GM23248 (cell line): ENCODE data around the gene FUOM. TPM values are rescaled to one million over a fixed set of nuclear protein-coding genes. Genes with fewer than 3 reads are reported as not detected.
"Not testable (repeated sequence)": the region's sequence is repeated elsewhere in the genome, so short reads cannot be mapped to it uniquely, and the experiment has no call there.

Source experiments
- DNase-seq: peaks from one replicate; pipeline ENCODE4 v3.0.0-alpha.2; 2015
- H2AFZ ChIP-seq: fragments of 200-600 bp; sonication (generic); 2 replicates; pipeline ENCODE4 v1.6.1; 2016; ENCODE audit warnings: antibody characterized with exemption
- H3F3A ChIP-seq: fragments of 200-600 bp; sonication (generic); 2 replicates; pipeline ENCODE4 v1.6.1; 2016; ENCODE audit warnings: mild to moderate bottlenecking, antibody characterized with exemption, mixed run types; ENCODE audit not compliant: insufficient read depth
- H3K27ac ChIP-seq: fragments of 200-600 bp; sonication (generic); 2 replicates; pipeline ENCODE4 v1.5.1; 2016; ENCODE audit warnings: mild to moderate bottlenecking
- H3K27me3 ChIP-seq: fragments of 200-600 bp; sonication (generic); replicated peaks from 2 replicates; pipeline ENCODE4 v1.6.1; 2016; ENCODE audit warnings: mild to moderate bottlenecking; ENCODE audit not compliant: insufficient read depth
- H3K36me3 ChIP-seq: fragments of 200-600 bp; sonication (generic); 2 replicates; pipeline ENCODE4 v1.6.1; 2016; ENCODE audit warnings: low read depth, mild to moderate bottlenecking
- H3K4me1 ChIP-seq: fragments of 200-600 bp; sonication (generic); 2 replicates; pipeline ENCODE4 v1.6.1; 2016; ENCODE audit warnings: mild to moderate bottlenecking; ENCODE audit not compliant: insufficient read depth
- H3K4me2 ChIP-seq: fragments of 200-600 bp; sonication (generic); one replicate; pipeline ENCODE4 v1.6.1; 2016; ENCODE audit warnings: mild to moderate bottlenecking; ENCODE audit not compliant: unreplicated experiment
- H3K4me3 ChIP-seq: fragments of 200-600 bp; sonication (generic); 2 replicates; pipeline ENCODE4 v1.5.1; 2016; ENCODE audit warnings: mild to moderate bottlenecking
- H3K79me2 ChIP-seq: fragments of 200-600 bp; sonication (generic); 2 replicates; pipeline ENCODE4 v1.6.1; 2016; ENCODE audit warnings: mild to moderate bottlenecking; ENCODE audit not compliant: insufficient read depth
- H3K9ac ChIP-seq: fragments of 200-600 bp; sonication (generic); 2 replicates; pipeline ENCODE4 v1.6.1; 2016; ENCODE audit warnings: mild to moderate bottlenecking
- H3K9me2 ChIP-seq: fragments of 200-600 bp; sonication (generic); 2 replicates; pipeline ENCODE4 v1.6.1; 2016; ENCODE audit warnings: mixed run types, mild to moderate bottlenecking, moderate library complexity; ENCODE audit not compliant: insufficient read depth
- H3K9me3 ChIP-seq: fragments of 200-600 bp; sonication (generic); one replicate; pipeline ENCODE4 v1.6.1; 2017; ENCODE audit warnings: low read depth
- H4K20me1 ChIP-seq: fragments of 200-600 bp; sonication (generic); 2 replicates; pipeline ENCODE4 v1.6.0; 2016; ENCODE audit not compliant: insufficient read depth
- EZH2 ChIP-seq: fragments of 200-600 bp; sonication (generic); IDR thresholded peaks from 2 replicates; pipeline ENCODE4 v1.6.1; 2018; ENCODE audit warnings: antibody characterized with exemption, mild to moderate bottlenecking; ENCODE audit not compliant: insufficient read depth, poor library complexity, severe bottlenecking
- EZH2phosphoT487 ChIP-seq: fragments of 200-600 bp; sonication (generic); IDR thresholded peaks from 2 replicates; pipeline ENCODE4 v1.6.1; 2018; ENCODE audit warnings: antibody characterized with exemption, moderate library complexity, mild to moderate bottlenecking, low read depth; ENCODE audit not compliant: insufficient read depth
- WGBS, 2 experiments: methylation state at CpG; one replicate each; pipeline ENCODE4 v1.1.6; 2015 to 2017; ENCODE audit warnings: low lambda C conversion rate in 2 of 2, low coverage in 1 of 2; ENCODE audit errors: missing lambda C conversion rate in 2 of 2; 5-methylcytosine and 5-hydroxymethylcytosine counted together
- in situ Hi-C: fragments of 300-500 bp; cut with MboI; formaldehyde crosslinking; loops from 2 replicates; pipeline ENCODE4 v1.15.0; 2020
- polyA plus RNA-seq: library from polyadenylated mRNA; unstranded; fragments of >200 nt; fragmentation: Nextera tagmentation; extraction: Ambion mirVana; gene quantifications from 2 replicates; pipeline ENCODE4 v1.2.1, GENCODE V29; 2016
- total RNA-seq: library from RNA; depleted of rRNA; stranded (reverse); fragments of >200 nt; shearing (Covaris generic); gene quantifications from 2 replicates; pipeline ENCODE4 v1.2.3, GENCODE V29; 2014

Gene FUOM
- total and polyA plus RNA-seq, 2 experiments from 2014 or later = 21.5 to 24.5 TPM

- Histone ChIP-seq H3F3A (no peaks in the 10 kb centered on the region), H3K79me2 (0 out of 2 replicates have a peak, but pooled peaks cover 1% of the 10 kb centered on the region), H3K27ac (no peak overlapping the region), H3K4me1 (no peaks in the 10 kb centered on the region), H3K4me2 (no peak overlapping the region), H2AFZ (no peak overlapping the region), H3K4me3 (no peak overlapping the region), H3K9me2 (no peaks in the 10 kb centered on the region), H3K9me3 (no peaks in the 10 kb centered on the region), H3K9ac (no peak overlapping the region), H4K20me1 (no peaks in the 10 kb centered on the region), H3K27me3 (no peaks in the 10 kb centered on the region), H3K36me3 (no peaks in the 10 kb centered on the region; the same call in 1 of the 2 replicates)
- WGBS, 2 experiments = 86 to 87% methylated on average over 29 to 30 of the region's 30 CpGs
- no peak for DNase-seq
- TF ChIP-seq EZH2 = no peak
- no peak for TF ChIP-seq EZH2phosphoT487
- in situ Hi-C loops = no loop called here
Observed at GRCh38 chr10:133377025-133377817, 19.4 kb upstream of the FUOM start.

- H3K4me2 ChIP-seq, H3K4me3 ChIP-seq, H3F3A ChIP-seq, H3K36me3 ChIP-seq, H3K9me3 ChIP-seq, H3K9ac ChIP-seq, H3K27me3 ChIP-seq, H3K4me1 ChIP-seq, H3K9me2 ChIP-seq, in situ Hi-C loops, H3K27ac ChIP-seq, H4K20me1 ChIP-seq, DNase-seq, H2AFZ ChIP-seq: not testable (repeated sequence)
- WGBS, 2 experiments = 84 to 86% methylated on average over 5 of the region's 5 CpGs
- H3K79me2 ChIP-seq = 0 out of 2 replicates have a peak, but pooled peaks cover 10% of the 10 kb centered on the region
Observed at GRCh38 chr10:133376183-133376582, 18.4 kb upstream of the FUOM start.

- Histone ChIP-seq H3K4me3 (no peak overlapping the region), H3K9me3 (no peaks in the 10 kb centered on the region), H3K4me2 (no peak overlapping the region), H3K79me2 (0 out of 2 replicates have a peak, but pooled peaks cover 10% of the 10 kb centered on the region), H3K9me2 (no peaks in the 10 kb centered on the region), H3K27me3 (no peaks in the 10 kb centered on the region), H3K27ac (no peak overlapping the region), H2AFZ (no peak overlapping the region), H4K20me1 (no peaks in the 10 kb centered on the region), H3F3A (no peaks in the 10 kb centered on the region), H3K4me1 (no peaks in the 10 kb centered on the region), H3K9ac (no peak overlapping the region), H3K36me3 (no peaks in the 10 kb centered on the region)
- no peak for TF ChIP-seq EZH2
- TF ChIP-seq EZH2phosphoT487 = no peak
- no peak for DNase-seq
- in situ Hi-C loops = no loop called here
- 70 to 73% methylated on average over 12 of the region's 12 CpGs for WGBS, 2 experiments
Observed at GRCh38 chr10:133375357-133376115, 17.7 kb upstream of the FUOM start.

GRCh38 chr10:133373174-133374090 lies 15.6 kb upstream of the FUOM start, which contains the start of gene ECHS1:
ECHS1 (minus strand) TSS chr10:133373354; CDS start chr10:133373333, 21 bp downstream.
- in situ Hi-C loops = no loop called here

More at GRCh38 chr10:133373174-133374090, 15.6 kb upstream of the FUOM start, which contains the start of gene ECHS1:
- Histone ChIP-seq H3K9me3 (no peaks in the 10 kb centered on the region), H3F3A (no peaks in the 10 kb centered on the region), H2AFZ (peak within 1 kb of the TSS; percentile 73; the same call in 1 of the 2 replicates), H3K4me3 (peak within 1 kb of the TSS; percentile 83), H3K36me3 (no peaks in the 10 kb centered on the region), H3K4me2 (peak within 1 kb of the TSS; percentile 87), H3K4me1 (no peaks in the 10 kb centered on the region), H3K9ac (peak within 1 kb of the TSS; percentile 85), H3K27ac (peak within 1 kb of the TSS; percentile 32; the same call in 1 of the 2 replicates), H3K9me2 (no peaks in the 10 kb centered on the region), H3K27me3 (no peaks in the 10 kb centered on the region), H3K79me2 (0 out of 2 replicates have a peak, but pooled peaks cover 10% of the 10 kb centered on the region), H4K20me1 (no peaks in the 10 kb centered on the region)
- TF ChIP-seq EZH2phosphoT487 (no peak), EZH2 (no peak)
- WGBS, 2 experiments = 3 to 8% methylated on average over 31 to 87 of the region's 89 CpGs
- DNase-seq = peak; percentile 98
